NCI-H82 treated with DMSO at 0.1 percent for 48 hours (cell line): ENCODE data around the gene SOCS3.

ENCODE experiments used
- DNase-seq: peaks from one replicate; lab custom pipeline; 2025; ENCODE audit not compliant: unreplicated experiment; lab: John Stamatoyannopoulos, UW

Gene SOCS3

DNA sequence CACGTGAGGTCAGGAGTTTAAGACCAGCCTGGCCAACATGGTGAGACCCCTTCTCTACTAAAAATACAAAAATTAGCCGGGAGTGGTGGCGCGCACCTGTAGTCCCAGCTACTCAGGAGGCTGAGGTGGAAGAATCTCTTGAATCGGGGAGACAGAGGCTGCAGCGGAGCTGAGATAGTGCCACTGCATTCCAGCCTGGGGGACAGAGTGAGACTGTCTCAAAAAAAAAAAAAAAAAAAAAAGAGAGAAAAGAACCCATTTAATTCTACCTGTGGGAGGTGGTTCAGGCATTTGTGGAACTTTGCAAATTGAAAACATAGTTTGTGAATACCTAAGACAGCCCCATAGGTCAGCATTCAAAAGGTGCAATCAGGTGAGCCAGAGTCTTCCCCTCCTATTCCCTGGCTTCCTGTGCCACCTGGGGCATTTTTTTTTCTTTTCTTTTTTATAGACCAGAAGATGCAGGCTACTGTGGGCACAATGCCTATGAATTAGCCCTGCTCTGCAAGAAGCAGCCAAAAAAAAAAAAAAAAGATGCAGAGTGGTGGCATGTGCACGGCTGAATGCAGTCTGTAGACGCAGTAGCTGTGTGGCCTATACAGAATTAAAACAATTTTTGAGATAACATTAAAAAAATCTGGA lies 9.1 kb upstream of the SOCS3 start:
- DNase-seq: no peak

DNA sequence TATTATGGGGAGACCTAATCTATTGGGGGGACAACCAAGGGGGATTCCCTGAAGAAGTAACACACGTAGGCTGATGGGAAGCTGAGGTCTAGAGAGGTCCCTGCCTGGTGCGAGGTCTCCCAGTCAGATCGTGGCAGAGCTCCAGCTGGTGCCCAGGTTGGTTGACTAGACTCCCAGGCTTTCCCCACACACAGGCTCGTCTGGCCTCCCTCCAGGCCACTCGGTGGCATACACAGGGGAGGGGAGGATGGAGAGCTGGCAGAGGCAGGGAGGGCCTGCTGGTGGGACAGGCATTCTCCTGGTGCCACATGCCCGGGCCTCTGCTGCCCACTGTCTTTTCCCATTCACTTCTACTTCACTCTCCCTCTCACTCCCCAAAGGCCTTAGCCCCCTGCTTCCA lies 8.5 kb upstream of the SOCS3 start:
- DNase-seq: no peak

DNA sequence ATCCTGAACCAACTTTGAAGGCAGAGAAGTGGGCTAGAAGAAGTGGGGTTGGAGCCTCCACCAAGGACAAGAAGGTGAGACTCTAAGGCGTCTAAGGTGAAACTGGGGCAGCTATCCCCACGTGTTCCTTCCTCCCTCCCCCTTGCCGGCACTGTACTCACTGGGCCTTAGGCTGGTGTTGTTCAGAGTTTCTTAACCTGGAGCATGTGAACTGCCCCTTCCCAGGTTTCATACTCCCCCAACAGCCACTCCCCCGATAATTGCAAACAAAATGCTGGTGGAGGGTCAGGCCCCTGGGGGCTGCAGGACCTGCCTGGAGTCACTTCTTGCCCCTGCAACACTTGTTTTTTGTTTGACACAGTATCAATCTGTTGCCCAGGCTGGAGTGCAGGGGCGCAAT lies 7.3 kb upstream of the SOCS3 start:
- no peak for DNase-seq

DNA sequence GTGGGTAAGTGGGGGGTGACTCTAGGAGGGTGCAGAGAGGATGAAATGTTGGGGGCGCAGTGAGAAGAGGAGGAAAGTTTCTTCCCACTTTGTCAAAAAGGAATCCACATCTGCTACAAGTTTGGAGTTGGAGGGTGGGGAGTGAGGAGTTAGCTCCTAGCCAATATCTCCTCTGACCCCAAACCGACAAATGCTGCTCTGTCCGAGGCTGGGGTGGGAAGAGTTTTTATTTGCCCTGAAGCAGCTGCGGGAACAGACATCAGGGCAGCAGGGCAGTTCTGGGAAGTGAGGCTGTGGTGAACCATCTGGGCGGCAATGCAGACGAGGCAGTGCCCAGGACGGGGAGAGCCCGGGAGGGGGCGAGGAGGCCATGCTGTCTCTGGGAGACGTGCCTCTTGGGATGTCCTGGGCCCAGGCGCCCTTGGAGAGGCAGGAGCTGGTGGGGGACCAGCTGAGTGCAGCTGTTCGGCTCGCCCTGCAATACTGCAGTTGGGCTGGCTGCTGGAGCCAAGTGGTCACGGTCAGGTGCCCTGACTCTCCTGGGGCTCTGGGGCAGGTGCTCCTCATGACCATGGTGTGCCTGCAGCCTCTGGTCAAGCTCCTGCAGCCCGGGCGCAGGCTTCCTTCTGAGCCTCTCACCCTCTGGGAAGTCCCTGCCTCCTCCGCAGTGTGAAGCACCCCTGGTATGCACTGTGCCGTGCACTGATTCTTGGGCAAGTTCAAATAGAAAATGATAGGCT lies 6.4 kb upstream of the SOCS3 start:
- DNase-seq: no peak

DNA sequence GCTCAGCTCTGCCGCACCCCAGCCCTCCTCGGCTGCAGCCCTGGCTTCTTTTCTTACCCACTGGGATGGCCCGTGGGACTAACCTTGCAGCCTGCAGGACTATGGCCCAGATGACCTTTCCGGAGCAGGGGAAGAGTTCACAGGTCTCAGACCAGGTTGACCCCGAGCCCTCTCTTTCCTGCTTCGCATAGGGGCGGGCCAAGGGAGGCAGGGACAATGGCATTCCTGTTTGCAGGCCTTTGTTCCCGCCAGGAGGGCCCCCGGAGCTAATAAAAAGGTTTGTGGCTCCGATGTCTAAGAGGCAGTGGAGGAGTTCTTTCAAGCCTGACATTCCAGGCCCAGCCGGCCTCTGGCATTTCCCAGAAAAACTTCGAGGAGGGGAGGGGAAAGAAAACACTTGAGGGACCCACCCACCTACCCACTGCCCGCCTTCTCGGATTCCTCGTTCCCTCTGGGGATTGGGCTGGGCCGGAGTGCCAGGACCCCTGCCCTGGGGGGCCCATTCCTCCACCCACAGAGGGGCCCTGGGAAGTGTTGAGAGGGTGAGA lies 5.8 kb upstream of the SOCS3 start:
- no peak for DNase-seq

DNA sequence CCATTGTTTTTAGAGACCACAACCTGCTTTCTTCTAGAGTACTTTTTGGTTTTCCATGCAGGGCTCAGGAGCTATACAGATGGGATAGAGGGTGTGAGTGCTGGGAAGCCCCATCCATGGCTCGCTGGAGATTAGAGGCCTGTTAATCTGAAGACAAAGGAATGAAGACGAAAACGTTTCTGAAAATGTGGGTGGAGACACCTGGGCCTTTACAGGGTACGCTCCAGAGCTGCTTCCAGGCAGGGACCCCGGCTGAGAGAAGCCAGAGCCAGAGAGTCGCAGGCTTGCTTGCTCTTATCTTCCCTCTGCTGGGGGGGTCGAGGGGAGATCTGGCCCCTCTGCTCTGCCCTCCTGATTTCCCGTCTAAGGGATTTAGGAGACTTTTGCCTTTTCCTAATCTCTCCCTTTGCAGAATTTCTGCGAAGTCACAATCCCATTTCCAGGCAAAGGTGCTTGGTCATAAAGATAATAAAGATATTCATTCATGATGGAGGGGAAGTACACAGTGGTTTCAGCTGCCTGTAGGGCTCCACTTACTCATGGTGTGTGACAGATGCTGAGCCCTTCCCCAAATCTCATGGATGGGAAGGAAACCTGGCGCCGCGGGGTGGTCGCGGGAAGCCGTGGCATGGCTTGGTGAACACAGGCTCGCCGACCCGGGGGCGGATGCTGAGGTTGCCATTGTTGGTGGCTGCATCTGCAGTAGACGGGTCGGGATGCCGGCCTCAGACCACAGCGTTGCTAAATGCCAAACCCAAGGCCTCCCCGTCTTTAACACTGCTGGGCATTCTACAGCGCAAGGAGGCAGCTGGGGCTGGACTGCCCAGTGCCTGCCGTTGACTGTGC lies 4.8 kb upstream of the SOCS3 start:
- peak; percentile 56 for DNase-seq

DNA sequence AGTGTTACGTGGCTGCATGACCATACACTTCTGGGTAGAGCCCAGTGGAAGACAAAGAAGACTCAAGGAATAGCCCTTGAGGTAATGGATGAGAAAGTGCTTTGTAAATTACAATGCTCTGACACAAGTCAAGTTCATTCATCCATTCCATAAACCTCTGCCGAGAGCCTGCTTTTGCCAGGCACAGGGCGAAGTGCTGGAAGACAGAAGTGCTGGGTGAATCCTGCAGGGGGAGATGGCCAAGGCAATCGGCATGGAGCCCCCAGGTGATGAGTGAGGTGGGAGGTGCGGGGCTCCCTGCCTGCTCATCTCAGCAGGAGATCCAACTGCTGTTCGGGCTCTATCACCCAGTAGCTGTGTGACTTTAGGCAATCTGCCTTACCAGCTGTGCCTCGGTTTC lies 2.8 kb upstream of the SOCS3 start:
- no peak for DNase-seq

DNA sequence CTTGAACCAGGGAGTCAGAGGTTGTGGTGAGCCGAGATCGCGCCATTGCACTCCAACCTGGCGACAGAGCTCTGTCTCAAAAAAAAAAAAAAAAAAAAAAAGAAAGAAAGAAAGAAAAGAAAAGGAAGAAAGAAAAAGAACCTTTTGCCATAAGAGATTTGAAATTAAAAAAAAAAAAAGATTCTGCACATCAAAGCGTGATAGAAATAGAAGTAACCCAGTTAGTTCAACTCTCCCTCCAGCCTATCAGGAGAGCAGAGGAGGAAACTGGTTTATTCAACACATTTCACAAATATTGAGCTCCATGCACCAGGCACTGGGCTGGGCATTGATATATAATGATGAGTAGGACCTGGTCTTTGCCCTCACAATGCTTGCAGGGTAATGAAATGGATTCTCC lies 2.4 kb upstream of the SOCS3 start:
- no peak for DNase-seq

DNA sequence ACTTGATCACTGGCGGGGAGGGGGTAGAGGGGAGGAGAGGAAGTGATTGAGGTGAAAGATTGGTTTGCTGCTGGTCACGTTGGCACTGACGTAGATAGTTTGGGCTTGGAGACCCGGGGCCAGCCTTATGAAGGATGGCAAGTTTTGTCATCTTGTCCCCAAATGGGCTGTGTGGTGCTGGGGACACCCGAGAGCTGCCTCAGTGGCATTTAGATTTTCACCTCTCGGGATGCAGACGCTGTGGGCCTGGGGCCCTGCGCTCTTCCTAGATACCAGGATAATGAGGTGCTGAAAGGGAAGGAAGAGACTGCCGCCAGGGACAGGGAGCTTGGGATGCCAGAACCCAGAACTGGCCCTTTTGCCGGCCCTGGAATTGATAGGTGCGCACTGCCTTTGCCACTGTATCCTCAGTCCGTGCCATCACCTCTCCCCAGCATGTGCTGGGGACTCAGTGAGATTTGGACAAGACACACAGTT lies 1.4 kb upstream of the SOCS3 start:
- no peak for DNase-seq

DNA sequence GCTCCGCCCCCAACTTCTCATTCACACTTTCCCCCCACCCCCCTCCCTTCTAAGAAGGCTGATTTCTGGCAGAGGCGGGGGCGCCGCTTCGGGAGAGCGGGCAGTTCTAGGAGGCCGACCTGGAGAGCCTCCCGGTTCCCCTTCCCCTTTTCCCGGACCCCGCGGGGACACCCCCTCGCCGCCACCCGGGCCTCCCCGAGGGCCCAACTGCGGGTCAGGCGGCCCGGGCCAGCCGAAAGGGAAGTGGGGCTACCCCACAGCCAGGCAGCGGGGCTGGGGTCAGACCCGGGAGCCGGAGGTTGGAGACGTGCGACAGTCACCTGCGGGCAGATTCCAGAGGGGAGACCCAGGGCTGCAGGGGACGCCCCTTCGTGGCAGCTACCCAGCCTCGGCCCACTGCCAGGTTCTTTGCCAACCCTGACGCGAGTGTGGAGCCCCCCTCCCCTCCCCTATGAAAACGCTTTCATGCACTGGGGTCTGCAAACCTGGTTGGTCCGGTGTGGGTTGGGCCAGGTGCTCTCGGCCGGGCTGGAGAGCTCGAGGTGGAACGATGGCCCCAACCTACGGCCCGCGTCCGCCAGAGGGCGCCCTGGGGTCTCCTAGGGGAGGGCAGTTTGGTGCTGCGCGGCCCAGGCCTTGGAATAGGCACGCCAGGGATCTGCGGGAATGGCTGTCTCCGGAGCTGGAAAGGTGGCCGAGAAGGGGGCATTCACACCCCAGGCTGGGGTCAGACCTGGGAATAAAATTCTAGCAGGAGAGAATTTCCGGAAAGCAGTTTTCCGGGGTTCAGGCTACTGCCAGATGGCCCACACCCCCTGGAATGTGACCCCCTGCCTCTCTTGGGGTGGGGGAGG lies 721 bp upstream of the SOCS3 start:
- peak; percentile 54 for DNase-seq

DNA sequence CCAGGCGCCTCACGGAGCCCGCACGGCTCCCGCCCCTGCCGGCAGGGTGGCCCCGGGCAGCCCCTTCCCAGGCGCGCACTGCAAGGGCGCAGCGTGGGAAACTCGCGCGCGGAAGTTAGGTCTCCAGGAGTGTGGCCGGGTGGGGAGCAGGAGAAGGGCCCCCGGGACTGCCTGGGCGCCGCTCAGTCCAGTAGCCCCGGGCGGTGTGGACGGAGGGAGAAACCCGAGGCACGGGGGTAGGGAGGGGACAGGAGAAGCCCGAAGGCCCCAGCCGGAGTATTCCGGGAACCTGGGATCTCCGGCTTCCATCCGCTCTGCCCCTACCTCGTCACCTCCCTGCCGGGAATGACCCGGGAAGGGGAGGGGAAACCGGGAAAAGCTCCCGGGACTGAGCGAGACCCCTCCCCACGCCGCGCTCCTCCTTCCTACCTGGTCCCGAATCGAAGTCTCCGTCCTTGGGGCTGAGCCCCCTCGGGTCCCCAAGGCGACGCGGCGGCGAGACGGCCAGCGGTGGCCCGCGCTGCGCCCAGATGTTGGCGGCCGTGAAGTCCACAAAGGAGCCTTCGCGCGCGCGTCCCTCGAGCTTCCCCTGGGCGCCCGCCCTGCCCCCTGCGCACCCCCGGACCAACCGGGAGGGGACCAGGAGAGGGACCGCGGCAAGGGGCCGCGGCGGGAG lies 418 bp downstream of the SOCS3 start:
- no peak for DNase-seq

DNA sequence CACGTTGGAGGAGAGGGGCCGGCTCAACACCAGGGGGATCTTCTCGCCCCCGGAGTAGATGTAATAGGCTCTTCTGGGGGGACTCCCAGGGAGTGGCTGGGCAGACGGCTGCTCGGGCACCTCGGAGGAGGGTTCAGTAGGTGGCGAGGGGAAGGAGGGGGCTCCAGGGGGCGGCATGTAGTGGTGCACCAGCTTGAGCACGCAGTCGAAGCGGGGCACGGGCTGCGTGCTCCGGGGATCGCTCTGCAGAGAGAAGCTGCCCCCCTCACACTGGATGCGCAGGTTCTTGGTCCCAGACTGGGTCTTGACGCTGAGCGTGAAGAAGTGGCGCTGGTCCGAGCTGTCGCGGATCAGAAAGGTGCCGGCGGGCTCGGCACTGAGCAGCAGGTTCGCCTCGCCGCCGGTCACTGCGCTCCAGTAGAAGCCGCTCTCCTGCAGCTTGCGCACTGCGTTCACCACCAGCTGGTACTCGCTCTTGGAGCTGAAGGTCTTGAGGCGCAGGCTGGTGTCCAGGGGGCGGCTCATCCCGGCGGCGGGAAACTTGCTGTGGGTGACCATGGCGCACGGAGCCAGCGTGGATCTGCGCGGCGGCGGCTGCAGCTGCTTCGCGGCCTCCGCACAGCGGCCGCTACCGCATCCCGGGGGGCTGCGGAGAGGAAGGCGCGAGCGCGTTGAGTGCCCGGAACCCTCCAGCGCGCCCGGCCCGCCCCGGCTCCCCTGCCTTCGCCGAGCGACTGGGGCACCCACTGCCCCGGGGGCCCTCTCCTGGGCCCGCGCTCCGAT lies 1.1 kb downstream of the SOCS3 start:
- no peak for DNase-seq

DNA sequence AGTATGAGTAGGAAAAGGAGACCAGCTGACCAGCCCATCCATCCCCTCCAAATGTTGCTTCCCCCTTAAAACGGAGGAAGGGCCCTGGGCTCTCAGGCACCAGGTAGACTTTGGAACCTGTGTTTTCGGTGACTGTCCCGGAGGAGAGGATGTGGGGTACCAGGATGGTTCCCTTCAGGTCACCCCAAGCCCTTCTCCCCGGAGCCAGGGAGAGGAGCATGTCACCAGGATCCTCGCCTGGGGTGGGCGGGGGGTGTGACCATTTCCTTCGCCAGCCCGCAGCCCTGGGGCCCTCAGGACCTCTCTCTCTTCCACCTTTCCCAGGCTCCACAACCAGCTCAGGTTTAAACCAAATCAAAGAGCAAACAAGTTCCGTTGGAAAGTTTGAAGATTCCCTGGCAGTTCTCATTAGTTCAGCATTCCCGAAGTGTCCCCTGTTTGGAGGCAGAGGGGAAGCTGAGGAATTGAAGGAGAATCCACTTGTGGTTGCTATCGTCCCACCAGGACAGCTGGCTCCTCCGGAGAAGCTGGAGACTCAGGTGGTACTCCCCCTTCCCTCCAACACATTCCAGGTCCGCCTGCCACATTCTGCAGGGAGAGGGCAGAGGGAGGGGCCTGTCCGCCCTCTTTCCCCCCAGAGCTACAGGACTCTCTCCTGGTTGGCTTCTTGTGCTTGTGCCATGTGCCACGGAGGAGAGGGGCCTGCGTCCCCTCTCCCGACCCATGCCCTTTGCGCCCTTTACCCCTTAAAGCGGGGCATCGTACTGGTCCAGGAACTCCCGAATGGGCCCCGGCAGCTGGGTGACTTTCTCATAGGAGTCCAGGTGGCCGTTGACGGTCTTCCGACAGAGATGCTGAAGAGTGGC lies 2.0 kb downstream of the SOCS3 start:
- no peak for DNase-seq

DNA sequence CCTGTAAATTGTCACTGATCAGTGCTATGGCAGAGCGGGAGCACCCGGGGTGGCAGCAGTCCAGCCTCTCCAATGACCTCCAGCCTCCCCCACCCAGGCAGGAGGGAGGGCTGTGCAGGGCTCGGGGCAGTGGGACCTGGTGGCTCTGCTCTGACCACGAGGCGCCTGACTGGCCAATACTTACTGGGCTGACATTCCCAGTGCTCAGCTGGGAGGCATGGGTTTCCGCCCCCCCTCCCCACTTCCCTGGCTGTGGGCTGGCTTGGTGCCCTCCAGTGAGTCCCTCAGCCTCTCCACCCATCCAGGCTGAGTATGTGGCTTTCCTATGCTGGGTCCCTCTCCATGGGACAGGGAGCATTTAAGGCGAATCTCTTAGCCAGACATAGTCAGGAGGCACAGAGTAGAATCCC lies 2.7 kb downstream of the SOCS3 start:
- DNase-seq: no peak

DNA sequence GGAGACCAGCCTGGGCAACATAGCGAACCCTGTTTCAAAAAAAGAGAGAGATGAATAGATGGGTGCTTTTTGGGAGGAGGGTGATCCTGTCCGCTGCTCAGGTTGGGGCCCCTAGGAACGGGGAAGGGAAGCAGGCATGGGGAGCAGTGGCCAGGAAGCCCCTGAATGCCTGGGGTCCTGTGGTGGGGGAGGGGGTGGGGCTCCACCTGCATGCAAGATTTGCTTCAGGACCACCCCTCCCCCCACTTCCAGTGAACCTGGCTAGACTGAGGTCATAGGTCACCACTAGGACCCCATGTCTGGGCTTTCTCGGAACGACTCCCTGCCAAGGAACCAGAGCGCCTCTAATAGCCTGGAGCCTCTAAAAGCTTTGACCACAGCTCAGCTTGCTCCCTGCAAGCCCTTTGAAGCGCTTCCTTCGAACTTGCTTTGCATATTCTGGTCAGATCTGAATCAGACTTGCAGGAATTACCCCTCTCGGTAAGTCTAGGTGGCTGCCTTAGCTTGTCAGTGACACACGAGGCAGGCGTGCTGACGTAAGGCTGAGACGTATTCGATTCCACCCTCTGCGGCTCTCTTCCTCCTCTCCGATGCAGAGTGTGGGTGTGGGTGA lies 3.7 kb downstream of the SOCS3 start:
- no peak for DNase-seq

DNA sequence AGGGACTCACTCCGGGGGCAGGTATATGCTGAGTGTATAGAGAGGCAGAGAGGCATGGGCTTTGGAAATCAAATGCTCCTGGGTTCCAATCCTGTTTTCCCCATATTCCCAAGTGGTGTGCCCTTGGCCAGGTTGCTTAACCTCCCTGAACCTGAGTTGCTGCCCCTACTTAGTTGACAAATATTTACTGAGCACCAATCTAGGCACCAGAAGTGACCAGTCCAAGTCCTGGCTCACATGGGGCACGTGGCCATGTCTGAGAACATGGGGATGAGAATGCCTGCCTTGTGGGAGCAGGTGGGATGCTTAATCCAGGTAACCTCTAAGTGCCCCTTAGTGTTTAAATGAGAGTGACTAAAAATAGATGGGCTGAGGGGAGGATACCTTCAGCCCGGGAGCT lies 4.2 kb downstream of the SOCS3 start:
- no peak for DNase-seq

DNA sequence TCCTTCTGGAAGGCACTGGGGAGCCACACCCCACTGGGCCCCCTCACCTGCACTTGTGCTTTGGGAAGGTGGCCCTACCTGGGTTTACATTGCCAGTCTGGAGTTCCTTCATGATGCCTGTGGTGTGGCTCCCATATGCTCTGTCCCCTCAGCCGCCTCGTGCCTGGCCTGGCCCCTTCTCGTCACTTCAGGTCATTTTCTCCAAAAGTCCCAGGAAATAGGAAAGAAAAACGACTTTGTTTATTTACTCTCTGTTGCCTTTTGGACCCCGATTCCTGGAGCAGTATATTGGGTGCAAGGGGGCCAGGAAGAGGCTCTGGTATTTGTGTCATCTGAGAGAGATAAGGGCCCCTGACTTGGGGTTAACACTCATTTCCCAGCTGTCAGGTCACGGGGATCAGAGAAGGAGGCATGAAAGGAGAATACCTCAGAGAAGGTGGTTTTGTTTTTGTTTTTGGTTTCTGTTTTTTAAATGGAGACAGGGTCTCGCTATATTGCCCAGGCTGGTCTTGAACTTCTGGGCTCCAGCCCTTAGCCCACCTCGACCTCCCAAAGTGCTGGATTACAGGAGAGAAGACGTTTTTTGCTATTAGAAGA lies 4.7 kb downstream of the SOCS3 start:
- DNase-seq: no peak

DNA sequence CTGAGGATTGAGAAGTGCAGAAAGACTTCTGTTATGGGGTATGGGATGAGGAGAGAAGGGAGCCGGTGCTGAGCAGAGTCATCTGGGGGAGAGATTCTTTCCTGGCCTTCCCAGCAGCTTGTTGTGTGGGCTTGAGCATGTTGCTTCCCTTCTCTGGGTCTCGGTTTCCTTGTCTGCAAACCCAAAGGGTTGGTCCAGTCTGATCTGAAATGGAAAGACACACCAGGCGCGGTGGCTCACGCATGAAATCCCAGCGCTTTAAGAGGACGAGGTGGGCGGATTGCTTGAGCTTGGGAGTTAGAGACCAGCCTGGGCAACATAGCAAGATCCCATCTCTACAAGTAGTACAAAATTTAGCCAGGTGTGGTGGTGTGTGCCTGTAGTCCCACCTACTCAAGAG lies 6.0 kb downstream of the SOCS3 start:
- no peak for DNase-seq
